ENCODE measurements around the gene NTN3. TPM values are rescaled to one million over a fixed set of nuclear protein-coding genes. Genes with fewer than 3 reads are reported as not detected.

The NTN3 gene
- total RNA-seq, 2 experiments from 2014 or later = not detected

DNA sequence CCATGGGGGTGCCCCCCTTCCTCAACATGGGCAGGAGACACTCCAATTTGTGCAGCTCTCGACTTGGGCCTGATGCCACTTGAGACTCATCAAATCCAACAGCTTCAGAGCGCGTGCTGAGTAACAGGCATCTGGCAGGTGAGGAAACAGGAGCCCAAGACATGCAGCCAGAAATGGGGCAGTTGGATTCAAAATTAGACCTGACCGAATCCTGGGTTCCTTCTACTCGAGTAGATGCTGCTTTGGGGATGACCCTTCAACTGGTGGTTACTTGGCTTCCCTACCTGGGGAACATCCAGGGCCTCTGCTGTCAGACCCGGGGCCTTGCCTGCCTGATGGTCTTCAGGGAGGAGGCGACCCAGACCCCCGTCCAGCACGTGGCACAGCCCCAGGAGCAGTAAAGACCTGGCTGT lies 488 bp upstream of the NTN3 start:
- ChIA-PET POLR2A (interaction anchor here (0.9 to 2.8 kb wide), 4 partner anchors 9 to 316 kb away, joined by 3 to 19 read pairs (median 5); partner anchors contain the start of gene TEDC2), CTCF (interaction anchor here (0.6 to 0.8 kb wide), 2 partner anchors 11 to 30 kb away, joined by 3 to 4 read pairs; partner anchors contain the start of gene TEDC2)
- DNase-seq (peak; percentile 39), ATAC-seq (no peak)
- no peak overlapping the region for H3K4me3 Mint-ChIP-seq
- no peaks in the 10 kb centered on the region for H3K36me3 Mint-ChIP-seq (ENCODE audit: low read depth)
- no peak for TF ChIP-seq CTCF (IDR thresholded peaks at IDR 0.05)
- intact Hi-C loops (cut with micrococcal nuclease) = no loop called here
- peaks cover 32% of the 10 kb centered on the region for H3K27me3 Mint-ChIP-seq
- no peaks in the 10 kb centered on the region for H3K9me3 Mint-ChIP-seq
- H3K27ac Mint-ChIP-seq = no peak overlapping the region
- peaks cover 24% of the 10 kb centered on the region for H3K4me1 Mint-ChIP-seq (ENCODE audit: low read depth)

DNA sequence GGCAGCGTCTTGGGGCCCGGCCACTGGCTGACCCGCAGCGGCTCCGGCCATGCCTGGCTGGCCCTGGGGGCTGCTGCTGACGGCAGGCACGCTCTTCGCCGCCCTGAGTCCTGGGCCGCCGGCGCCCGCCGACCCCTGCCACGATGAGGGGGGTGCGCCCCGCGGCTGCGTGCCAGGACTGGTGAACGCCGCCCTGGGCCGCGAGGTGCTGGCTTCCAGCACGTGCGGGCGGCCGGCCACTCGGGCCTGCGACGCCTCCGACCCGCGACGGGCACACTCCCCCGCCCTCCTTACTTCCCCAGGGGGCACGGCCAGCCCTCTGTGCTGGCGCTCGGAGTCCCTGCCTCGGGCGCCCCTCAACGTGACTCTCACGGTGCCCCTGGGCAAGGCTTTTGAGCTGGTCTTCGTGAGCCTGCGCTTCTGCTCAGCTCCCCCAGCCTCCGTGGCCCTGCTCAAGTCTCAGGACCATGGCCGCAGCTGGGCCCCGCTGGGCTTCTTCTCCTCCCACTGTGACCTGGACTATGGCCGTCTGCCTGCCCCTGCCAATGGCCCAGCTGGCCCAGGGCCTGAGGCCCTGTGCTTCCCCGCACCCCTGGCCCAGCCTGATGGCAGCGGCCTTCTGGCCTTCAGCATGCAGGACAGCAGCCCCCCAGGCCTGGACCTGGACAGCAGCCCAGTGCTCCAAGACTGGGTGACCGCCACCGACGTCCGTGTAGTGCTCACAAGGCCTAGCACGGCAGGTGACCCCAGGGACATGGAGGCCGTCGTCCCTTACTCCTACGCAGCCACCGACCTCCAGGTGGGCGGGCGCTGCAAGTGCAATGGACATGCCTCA lies 773 bp downstream of the NTN3 start:
- no peak overlapping the region for H3K27ac Mint-ChIP-seq
- ATAC-seq = no peak
- no peak for DNase-seq
- no peak overlapping the region for H3K4me3 Mint-ChIP-seq
- no peaks in the 10 kb centered on the region for H3K9me3 Mint-ChIP-seq
- TF ChIP-seq CTCF (IDR thresholded peaks at IDR 0.05) = no peak
- no peaks in the 10 kb centered on the region for H3K36me3 Mint-ChIP-seq (ENCODE audit: low read depth)
- H3K27me3 Mint-ChIP-seq = peaks cover 32% of the 10 kb centered on the region
- POLR2A ChIA-PET = interaction anchor here (1.5 to 2.8 kb wide), 2 partner anchors 12 to 317 kb away, joined by 3 to 19 read pairs; partner anchors contain the start of genes TEDC2 and TRAF7
- intact Hi-C loops (cut with micrococcal nuclease) = no loop called here
- CTCF ChIA-PET = no interaction called here
- peaks cover 31% of the 10 kb centered on the region for H3K4me1 Mint-ChIP-seq (ENCODE audit: low read depth)

- no peak overlapping the region for H3K4me3 Mint-ChIP-seq
- CTCF ChIA-PET = no interaction called here
- no peaks in the 10 kb centered on the region for H3K9me3 Mint-ChIP-seq
- intact Hi-C loops (cut with micrococcal nuclease) = no loop called here
- no peak for ATAC-seq
- DNase-seq = no peak
- peaks cover 28% of the 10 kb centered on the region for H3K27me3 Mint-ChIP-seq
- POLR2A ChIA-PET = interaction anchor here (1.5 to 2.2 kb wide), 2 partner anchors 12 to 317 kb away, joined by 3 to 17 read pairs; partner anchors contain the start of genes TEDC2 and TRAF7
- peaks cover 27% of the 10 kb centered on the region for H3K4me1 Mint-ChIP-seq (ENCODE audit: low read depth)
- H3K36me3 Mint-ChIP-seq (ENCODE audit: low read depth) = no peaks in the 10 kb centered on the region
- no peak overlapping the region for H3K27ac Mint-ChIP-seq
- no peak for TF ChIP-seq CTCF (IDR thresholded peaks at IDR 0.05)
Measured at GRCh38 chr16:2472488-2472864, 1.4 kb downstream of the NTN3 start.

DNA sequence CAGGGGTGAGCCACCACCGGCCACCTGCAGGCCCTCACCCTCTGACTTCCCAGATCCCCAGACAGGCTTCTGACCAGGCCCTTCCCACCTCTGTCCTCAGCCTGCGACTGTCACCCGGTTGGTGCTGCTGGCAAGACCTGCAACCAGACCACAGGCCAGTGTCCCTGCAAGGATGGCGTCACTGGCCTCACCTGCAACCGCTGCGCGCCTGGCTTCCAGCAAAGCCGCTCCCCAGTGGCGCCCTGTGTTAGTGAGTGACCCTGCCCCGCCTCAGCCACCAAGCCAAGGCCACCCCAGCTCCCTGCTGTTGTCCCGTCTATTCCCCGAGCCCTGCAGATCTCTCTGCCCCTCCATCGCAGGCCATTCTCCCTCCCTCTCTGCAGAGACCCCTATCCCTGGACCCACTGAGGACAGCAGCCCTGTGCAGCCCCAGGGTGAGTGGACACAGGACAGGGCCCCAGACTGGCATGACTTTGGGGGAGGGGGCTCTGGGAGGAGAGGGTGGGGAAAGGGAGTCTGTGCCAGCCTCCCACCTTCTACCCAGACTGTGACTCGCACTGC lies 1.9 kb downstream of the NTN3 start:
- DNase-seq = no peak
- intact Hi-C loops (cut with micrococcal nuclease) = no loop called here
- peaks cover 31% of the 10 kb centered on the region for H3K4me1 Mint-ChIP-seq (ENCODE audit: low read depth)
- no peak for TF ChIP-seq CTCF (IDR thresholded peaks at IDR 0.05)
- peak overlapping the region; percentile 72 for H3K4me3 Mint-ChIP-seq
- ChIA-PET POLR2A (interaction anchor here (1.5 to 2.2 kb wide), 2 partner anchors 12 to 318 kb away, joined by 3 to 17 read pairs; partner anchors contain the start of genes TEDC2 and TRAF7), CTCF (no interaction called here)
- ATAC-seq = no peak
- H3K27ac Mint-ChIP-seq = peak overlapping the region; percentile 38
- no peaks in the 10 kb centered on the region for H3K9me3 Mint-ChIP-seq
- H3K36me3 Mint-ChIP-seq (ENCODE audit: low read depth) = no peaks in the 10 kb centered on the region
- H3K27me3 Mint-ChIP-seq = peaks cover 28% of the 10 kb centered on the region
